ENCODE results near the gene RCOR1. TPM values are rescaled to one million over a fixed set of nuclear protein-coding genes. Genes with fewer than 3 reads are reported as not detected.

Gene RCOR1
- polyA plus RNA-seq, 2 of the 4 experiments (the other 2 are of a cell fraction) = 17.7 to 24.7 TPM

DNA sequence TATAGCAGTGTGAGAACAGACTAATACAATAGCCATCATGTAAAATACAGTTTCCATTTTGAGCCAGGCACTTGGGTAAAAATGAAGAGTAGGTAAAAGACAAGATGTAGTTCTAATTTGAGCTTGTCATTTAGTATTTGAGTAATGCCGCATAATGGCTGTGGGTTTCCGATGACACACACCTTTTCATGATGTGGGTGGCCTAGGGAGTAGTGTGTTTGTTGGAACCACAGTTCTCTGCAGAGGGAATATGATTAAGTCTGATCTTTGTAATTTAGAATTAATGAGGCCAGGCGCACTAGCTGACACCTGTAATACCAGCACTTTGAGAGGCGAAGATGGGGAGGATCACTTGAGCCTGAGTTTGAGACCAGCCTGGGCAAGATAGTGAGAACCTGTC is 61.8 kb downstream of the RCOR1 start (continued):
- TF ChIP-seq HEYL (CRISPR knock-in tag; IDR thresholded peaks at IDR 0.05) = no peak
- no peak for TF ChIP-seq ZNF302 (CRISPR knock-in tag; IDR thresholded peaks at IDR 0.05)

DNA sequence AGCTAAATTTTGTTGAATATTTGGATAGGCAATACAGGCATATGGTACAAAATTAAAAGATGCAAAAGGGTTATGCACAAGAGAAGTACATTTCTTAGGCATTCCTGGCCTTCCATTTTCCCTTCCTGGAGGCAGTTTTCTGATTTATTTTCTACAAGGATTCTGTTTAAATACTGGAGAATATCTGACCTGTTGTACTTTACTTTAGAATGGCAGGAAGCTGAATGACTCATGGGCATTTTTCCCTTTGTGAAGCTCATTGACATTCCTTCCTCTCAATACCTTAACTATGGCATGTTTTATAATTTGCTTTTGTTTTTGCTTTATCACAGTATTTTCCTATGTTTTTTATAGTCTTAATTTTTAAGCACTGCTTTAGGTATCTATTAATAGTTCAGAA is 62.7 kb downstream of the RCOR1 start:
- peak overlapping the region; percentile 56 for H3K4me2 ChIP-seq
- FAIRE-seq = no peak

DNA sequence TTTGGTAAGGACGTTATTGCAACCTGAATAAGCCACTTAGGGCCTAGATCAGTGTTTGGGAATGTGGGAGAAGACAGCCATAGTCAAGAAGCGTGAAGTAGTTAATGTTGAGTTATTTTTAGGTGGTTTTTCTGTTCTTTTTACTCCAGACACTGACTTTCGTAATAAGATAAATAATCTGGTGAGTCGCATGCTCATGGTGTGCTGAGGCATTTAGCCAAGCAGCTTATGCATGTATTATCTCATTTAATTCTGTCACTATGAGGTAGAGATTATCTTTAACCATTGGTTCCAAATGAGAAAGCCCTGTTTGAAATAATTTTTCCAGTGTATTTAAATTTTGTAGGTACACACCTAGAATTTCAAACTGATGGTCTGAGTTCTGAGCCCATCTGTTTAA is 67.3 kb downstream of the RCOR1 start:
- TF ChIP-seq NPAS2 (CRISPR knock-in tag; IDR thresholded peaks at IDR 0.05; ENCODE audit: borderline replicate concordance) (no peak), CEBPB (IDR thresholded peaks at IDR 0.05) (peak in 1 of 2 experiments; percentile 36; a peak in 1 of 4 replicates), KDM1A (IDR thresholded peaks at IDR 0.05; ENCODE audit: low read depth) (no peak), FOSL2 (IDR thresholded peaks at IDR 0.05) (no peak), FOSL2 (CRISPR knock-in tag; IDR thresholded peaks at IDR 0.05) (0 out of 2 replicates have a peak, but pooled peaks have one; percentile 47), HDAC2 (IDR thresholded peaks at IDR 0.05) (no peak), FOXS1 (CRISPR knock-in tag; IDR thresholded peaks at IDR 0.05) (no peak), SMC3 (IDR thresholded peaks at IDR 0.05) (no peak), RFX5 (IDR thresholded peaks at IDR 0.05) (no peak), MAFK (IDR thresholded peaks at IDR 0.05; ENCODE audit: partially characterized antibody) (no peak), ZFP36 (IDR thresholded peaks at IDR 0.05; ENCODE audit: borderline replicate concordance, partially characterized antibody) (no peak), POLR2A (IDR thresholded peaks at IDR 0.05; ENCODE audit: low read length) (no peak), CBX2 (IDR thresholded peaks at IDR 0.05; ENCODE audit: borderline replicate concordance, low read depth) (no peak), FOSB (CRISPR knock-in tag; IDR thresholded peaks at IDR 0.05) (no peak)
- TF ChIP-seq, protein P1, sequence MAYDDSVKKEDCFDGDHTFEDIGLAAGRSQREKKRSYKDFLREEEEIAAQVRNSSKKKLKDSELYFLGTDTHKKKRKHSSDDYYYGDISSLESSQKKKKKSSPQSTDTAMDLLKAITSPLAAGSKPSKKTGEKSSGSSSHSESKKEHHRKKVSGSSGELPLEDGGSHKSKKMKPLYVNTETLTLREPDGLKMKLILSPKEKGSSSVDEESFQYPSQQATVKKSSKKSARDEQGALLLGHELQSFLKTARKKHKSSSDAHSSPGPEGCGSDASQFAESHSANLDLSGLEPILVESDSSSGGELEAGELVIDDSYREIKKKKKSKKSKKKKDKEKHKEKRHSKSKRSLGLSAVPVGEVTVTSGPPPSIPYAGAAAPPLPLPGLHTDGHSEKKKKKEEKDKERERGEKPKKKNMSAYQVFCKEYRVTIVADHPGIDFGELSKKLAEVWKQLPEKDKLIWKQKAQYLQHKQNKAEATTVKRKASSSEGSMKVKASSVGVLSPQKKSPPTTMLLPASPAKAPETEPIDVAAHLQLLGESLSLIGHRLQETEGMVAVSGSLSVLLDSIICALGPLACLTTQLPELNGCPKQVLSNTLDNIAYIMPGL (CRISPR knock-in tag; IDR thresholded peaks at IDR 0.05; ENCODE audit: borderline replicate concordance) = no peak
- TF ChIP-seq, protein P2, sequence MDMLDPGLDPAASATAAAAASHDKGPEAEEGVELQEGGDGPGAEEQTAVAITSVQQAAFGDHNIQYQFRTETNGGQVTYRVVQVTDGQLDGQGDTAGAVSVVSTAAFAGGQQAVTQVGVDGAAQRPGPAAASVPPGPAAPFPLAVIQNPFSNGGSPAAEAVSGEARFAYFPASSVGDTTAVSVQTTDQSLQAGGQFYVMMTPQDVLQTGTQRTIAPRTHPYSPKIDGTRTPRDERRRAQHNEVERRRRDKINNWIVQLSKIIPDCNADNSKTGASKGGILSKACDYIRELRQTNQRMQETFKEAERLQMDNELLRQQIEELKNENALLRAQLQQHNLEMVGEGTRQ (IDR thresholded peaks at IDR 0.05) = no peak
- CTCF ChIA-PET = interaction anchor here (0.7 kb wide), 1 partner anchor 12 kb away, joined by 3 read pairs; no protein-coding TSS in a partner anchor

More for the DNA sequence above, 62.7 kb downstream of the RCOR1 start:
- no peaks in the 10 kb centered on the region for H3K9me3 ChIP-seq
- H3K27ac ChIP-seq = peak overlapping the region; percentile 52 to 75; a peak in 5 of 6 replicates
- H3K4me1 ChIP-seq = peaks cover 50% of the 10 kb centered on the region
- peak in 1 of 2 experiments; percentile 72; a peak in 3 of 6 replicates for ATAC-seq
- no peak overlapping the region for H3K4me3 ChIP-seq
- DNase-seq (ENCODE audit: low read depth in 1 of 2, low spot score in 1 of 2) = peak; percentile 30 to 51
- ChIA-PET POLR2A (interaction anchor here (0.6 kb wide), 2 partner anchors 60 to 75 kb away, joined by 3 read pairs; no protein-coding TSS in a partner anchor), CTCF (interaction anchor here (0.6 to 3.2 kb wide), 10 partner anchors 9 to 130 kb away, joined by 3 to 20 read pairs (median 4); no protein-coding TSS in a partner anchor)
- TF ChIP-seq NPAS2 (CRISPR knock-in tag; IDR thresholded peaks at IDR 0.05; ENCODE audit: borderline replicate concordance) (no peak), FOSL2 (IDR thresholded peaks at IDR 0.05) (no peak), FOSL2 (CRISPR knock-in tag; IDR thresholded peaks at IDR 0.05) (peak; percentile 67)

DNA sequence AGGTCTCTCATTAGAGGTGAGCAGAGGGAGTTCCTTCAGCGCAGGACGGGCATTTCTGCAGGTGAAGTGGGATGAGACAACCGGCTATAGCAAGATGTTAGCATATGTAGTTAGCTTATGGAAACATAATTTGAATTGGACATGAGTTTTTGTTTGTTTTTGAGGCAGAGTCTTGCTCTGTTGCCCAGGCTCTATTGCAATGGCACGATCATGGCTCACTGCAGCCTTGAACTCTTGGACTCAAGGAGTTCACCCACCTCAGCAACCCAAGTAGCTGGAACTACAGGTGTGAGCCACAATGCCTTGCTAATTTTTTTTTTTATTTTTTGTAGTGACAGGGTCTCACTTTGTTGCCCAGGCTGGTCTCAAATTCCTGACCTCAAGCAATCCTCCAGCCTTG is 69.2 kb downstream of the RCOR1 start:
- H3K4me2 ChIP-seq = no peak overlapping the region
- no peaks in the 10 kb centered on the region for H3K9me3 ChIP-seq
- no peak overlapping the region for H3K27ac ChIP-seq
- ChIA-PET CTCF (interaction anchor here (1.0 to 2.9 kb wide), 3 partner anchors 25 to 224 kb away, joined by 6 to 7 read pairs (median 7); no protein-coding TSS in a partner anchor), POLR2A (no interaction called here)
- FAIRE-seq = no peak
- DNase-seq (ENCODE audit: low read depth in 1 of 2, low spot score in 1 of 2) = no peak
- TF ChIP-seq BHLHE40 (IDR thresholded peaks at IDR 0.05; ENCODE audit: low read depth, low read length) (no peak), ZFP36 (IDR thresholded peaks at IDR 0.05; ENCODE audit: borderline replicate concordance, partially characterized antibody) (no peak), ZSCAN20 (CRISPR knock-in tag; IDR thresholded peaks at IDR 0.05) (no peak)
- 93% methylated on average over 4 of the region's 4 CpGs for WGBS (ENCODE audit: missing lambda C conversion rate)
- no peak for ATAC-seq
- H3K4me3 ChIP-seq = no peak overlapping the region
- peaks cover 18% of the 10 kb centered on the region for H3K4me1 ChIP-seq

More for the DNA sequence above, 67.3 kb downstream of the RCOR1 start:
- ATAC-seq = no peak
- peak in 1 of 2 experiments; percentile 19 for DNase-seq (ENCODE audit: low read depth in 1 of 2, low spot score in 1 of 2)
- Histone ChIP-seq H3K4me2 (peak overlapping the region; percentile 47), H3K9me3 (no peaks in the 10 kb centered on the region), H3K4me3 (no peak overlapping the region), H3K27ac (no peak overlapping the region), H3K4me1 (peaks cover 32% of the 10 kb centered on the region)
- POLR2A ChIA-PET = no interaction called here
- 53% methylated on average over 4 of the region's 4 CpGs for WGBS (ENCODE audit: missing lambda C conversion rate)
- FAIRE-seq = no peak

All from A549 (cell line).